ENCODE measurements around the gene SLF2. TPM values are rescaled to one million over a fixed set of nuclear protein-coding genes. Genes with fewer than 3 reads are reported as not detected.

Gene SLF2
- total and polyA plus RNA-seq, 9 of the 15 experiments (the other 6 are each of a cell fraction or from before 2014, with no cell fraction given): 1.7 to 18.4 (median 7.8) TPM

GRCh38 chr10:100996678-100997359, 84.1 kb downstream of the SLF2 start (continued):
- TF ChIP-seq ARID3B (CRISPR knock-in tag; IDR thresholded peaks at IDR 0.05; ENCODE audit: borderline replicate concordance): no peak
- TF ChIP-seq KLF13 (tag; IDR thresholded peaks at IDR 0.05; ENCODE audit: borderline replicate concordance, low read depth): no peak
- TF ChIP-seq PYGO2 (tag; IDR thresholded peaks at IDR 0.05): no peak
- TF ChIP-seq HNRNPL (IDR thresholded peaks at IDR 0.05; ENCODE audit: low read depth, low read length): 0 out of 2 replicates have a peak, but pooled peaks have one; percentile 5
- TF ChIP-seq SREBF1 (IDR thresholded peaks at IDR 0.05; ENCODE audit: borderline replicate concordance, low read depth, low read length): no peak
- TF ChIP-seq SRSF9 (IDR thresholded peaks at IDR 0.05; ENCODE audit: borderline replicate concordance, low read depth, low read length): no peak
- TF ChIP-seq MYC (IDR thresholded peaks at IDR 0.05; ENCODE audit: low read depth, low read length): no peak
- TF ChIP-seq MYC (CRISPR knock-in tag; IDR thresholded peaks at IDR 0.05; ENCODE audit: borderline replicate concordance, low read depth): no peak
- TF ChIP-seq, protein P1, sequence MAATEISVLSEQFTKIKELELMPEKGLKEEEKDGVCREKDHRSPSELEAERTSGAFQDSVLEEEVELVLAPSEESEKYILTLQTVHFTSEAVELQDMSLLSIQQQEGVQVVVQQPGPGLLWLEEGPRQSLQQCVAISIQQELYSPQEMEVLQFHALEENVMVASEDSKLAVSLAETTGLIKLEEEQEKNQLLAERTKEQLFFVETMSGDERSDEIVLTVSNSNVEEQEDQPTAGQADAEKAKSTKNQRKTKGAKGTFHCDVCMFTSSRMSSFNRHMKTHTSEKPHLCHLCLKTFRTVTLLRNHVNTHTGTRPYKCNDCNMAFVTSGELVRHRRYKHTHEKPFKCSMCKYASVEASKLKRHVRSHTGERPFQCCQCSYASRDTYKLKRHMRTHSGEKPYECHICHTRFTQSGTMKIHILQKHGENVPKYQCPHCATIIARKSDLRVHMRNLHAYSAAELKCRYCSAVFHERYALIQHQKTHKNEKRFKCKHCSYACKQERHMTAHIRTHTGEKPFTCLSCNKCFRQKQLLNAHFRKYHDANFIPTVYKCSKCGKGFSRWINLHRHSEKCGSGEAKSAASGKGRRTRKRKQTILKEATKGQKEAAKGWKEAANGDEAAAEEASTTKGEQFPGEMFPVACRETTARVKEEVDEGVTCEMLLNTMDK (IDR thresholded peaks at IDR 0.05; ENCODE audit: borderline replicate concordance, insufficient read depth, low read depth, low read length, poor library complexity, severe bottlenecking): no peak
- no peak for TF ChIP-seq CCAR2 (IDR thresholded peaks at IDR 0.05; ENCODE audit: low read depth, low read length)
- TF ChIP-seq STAG1 (CRISPR knock-in tag; IDR thresholded peaks at IDR 0.05; ENCODE audit: borderline replicate concordance): no peak
- TF ChIP-seq ZNF143 (CRISPR knock-in tag; IDR thresholded peaks at IDR 0.05): no peak
- no peak for TF ChIP-seq NR3C1 (CRISPR knock-in tag; IDR thresholded peaks at IDR 0.05)
- TF ChIP-seq ARNT (IDR thresholded peaks at IDR 0.05): no peak
- TF ChIP-seq NR0B1 (IDR thresholded peaks at IDR 0.05; ENCODE audit: partially characterized antibody): no peak
- no peak for TF ChIP-seq NR1H2 (CRISPR knock-in tag; IDR thresholded peaks at IDR 0.05)
- TF ChIP-seq TRIM24 (IDR thresholded peaks at IDR 0.05): no peak
- TF ChIP-seq SP1 (CRISPR knock-in tag; IDR thresholded peaks at IDR 0.05): no peak
- TF ChIP-seq SMARCA4 (IDR thresholded peaks at IDR 0.05): no peak
- TF ChIP-seq IFI16 (CRISPR knock-in tag; IDR thresholded peaks at IDR 0.05): no peak
- no peak for TF ChIP-seq ZBTB34 (CRISPR knock-in tag; IDR thresholded peaks at IDR 0.05)
- no peak for TF ChIP-seq ZNF197 (CRISPR knock-in tag; IDR thresholded peaks at IDR 0.05; ENCODE audit: low read depth)
- no peak for TF ChIP-seq TFAM (CRISPR knock-in tag; conservative IDR thresholded peaks at IDR 0.05)
- TF ChIP-seq ZNF830 (CRISPR knock-in tag; IDR thresholded peaks at IDR 0.05): no peak
